ENCODE measurements around the gene VAMP4. TPM values are rescaled to one million over a fixed set of nuclear protein-coding genes. Genes with fewer than 3 reads are reported as not detected.

Gene VAMP4
- total and polyA plus RNA-seq, 10 of the 15 experiments (the other 5 are each of a cell fraction or from before 2014, with no cell fraction given): 0.90 to 7.9 (median 4.3) TPM

DNA sequence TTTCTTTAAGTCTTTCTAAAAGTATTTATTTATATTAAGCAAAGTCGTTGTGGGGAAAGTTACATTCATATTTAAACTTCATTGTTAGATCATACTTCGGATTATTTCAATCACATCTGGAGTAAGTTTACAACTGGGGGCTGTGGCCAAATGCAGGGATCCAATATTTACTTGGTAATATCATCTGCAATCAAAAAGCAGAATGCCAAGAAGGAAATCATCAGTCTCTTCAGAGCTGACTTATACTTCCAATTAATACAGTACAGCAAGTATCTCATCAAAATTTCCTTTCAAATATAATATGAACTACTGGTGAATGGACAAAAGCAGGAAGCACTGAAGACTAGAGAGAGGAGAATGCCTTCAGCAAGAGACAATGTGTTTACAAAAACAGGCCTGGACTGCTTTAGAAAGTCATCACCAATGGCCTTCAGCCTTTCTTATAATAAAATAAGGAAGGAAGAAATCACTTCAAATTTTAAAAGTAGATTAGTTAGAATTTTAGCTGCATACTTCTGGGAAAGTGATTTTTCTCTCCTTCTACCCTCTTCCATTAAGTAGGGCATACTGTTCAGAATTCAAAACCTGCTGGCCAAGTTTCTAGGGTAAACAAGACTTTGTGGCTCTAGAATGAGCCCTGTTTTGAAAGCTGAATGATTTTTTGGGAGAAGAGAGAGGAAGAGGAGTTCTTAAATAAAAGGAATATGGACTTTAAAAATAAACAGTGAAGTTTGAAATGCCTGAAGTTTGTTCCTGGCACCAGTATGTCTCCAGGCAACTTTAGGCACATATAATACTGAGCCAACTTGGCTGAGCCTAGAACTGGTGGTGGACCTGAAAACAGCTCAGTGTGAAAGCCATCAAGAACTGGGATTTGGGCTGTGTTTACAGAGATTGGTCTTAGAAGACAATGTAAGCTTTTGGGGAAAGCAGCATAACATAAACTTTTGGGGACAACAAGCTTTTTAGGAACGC, 67.1 kb downstream of the VAMP4 start:
- H3K4me3 ChIP-seq: no peak overlapping the region
- no peaks in the 10 kb centered on the region for H3K36me3 ChIP-seq (ENCODE audit: control insufficient read depth in 2 of 2, insufficient read depth in 2 of 2, low read length in 1 of 2)
- ATAC-seq (no peak), DNase-seq (ENCODE audit: low read depth, low spot score) (no peak), FAIRE-seq (no peak)
- H3K79me2 ChIP-seq (ENCODE audit: control insufficient read depth, insufficient read depth, low read length): no peaks in the 10 kb centered on the region
- H2AFZ ChIP-seq (ENCODE audit: control insufficient read depth, low read depth, low read length): no peak overlapping the region
- no peaks in the 10 kb centered on the region for H4K20me1 ChIP-seq (ENCODE audit: control insufficient read depth, insufficient read depth)
- WGBS (ENCODE audit: insufficient coverage, insufficient replicate concordance, low lambda C conversion rate, missing lambda C conversion rate): 29% methylated on average over 3 of the region's 3 CpGs
- BruUV-seq (replicated peaks): no TSS peak
- no peak overlapping the region for H3K4me2 ChIP-seq (ENCODE audit: control insufficient read depth, insufficient read depth)
- ChIA-PET SMC1A (ENCODE audit: uncharacterized antibody, unreplicated experiment) (interaction anchor here (1.3 kb wide), 1 partner anchor 30 kb away, joined by 3 read pairs; no protein-coding TSS in a partner anchor), RAD21 (ENCODE audit: unreplicated experiment) (no interaction called here), POLR2A (no interaction called here), CTCF (interaction anchor here (0.6 to 3.8 kb wide), 2 partner anchors 13 to 30 kb away, joined by 3 to 15 read pairs; no protein-coding TSS in a partner anchor)
- H3K9ac ChIP-seq (ENCODE audit: control insufficient read depth, insufficient read depth, low read length): no peak overlapping the region
- intact Hi-C loops (cut with micrococcal nuclease; ENCODE audit: unreplicated experiment) (no loop called here), in situ Hi-C loops (cut with MboI) (no loop called here)
- TF ChIP-seq, protein P1, sequence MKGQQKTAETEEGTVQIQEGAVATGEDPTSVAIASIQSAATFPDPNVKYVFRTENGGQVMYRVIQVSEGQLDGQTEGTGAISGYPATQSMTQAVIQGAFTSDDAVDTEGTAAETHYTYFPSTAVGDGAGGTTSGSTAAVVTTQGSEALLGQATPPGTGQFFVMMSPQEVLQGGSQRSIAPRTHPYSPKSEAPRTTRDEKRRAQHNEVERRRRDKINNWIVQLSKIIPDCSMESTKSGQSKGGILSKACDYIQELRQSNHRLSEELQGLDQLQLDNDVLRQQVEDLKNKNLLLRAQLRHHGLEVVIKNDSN (IDR thresholded peaks at IDR 0.05; ENCODE audit: borderline replicate concordance, extremely low read length, insufficient read depth, low read depth, low read length): no peak
- TF ChIP-seq ZNF274 (IDR thresholded peaks at IDR 0.05; ENCODE audit: insufficient read depth, insufficient read length): no peak
- no peak for TF ChIP-seq SREBF2 (IDR thresholded peaks at IDR 0.05; ENCODE audit: low read length)
- TF ChIP-seq MXI1 (IDR thresholded peaks at IDR 0.05; ENCODE audit: low read depth, low read length): no peak
- TF ChIP-seq TARDBP (IDR thresholded peaks at IDR 0.05; ENCODE audit: borderline replicate concordance): no peak
- no peak for TF ChIP-seq EZH2 (IDR thresholded peaks at IDR 0.05; ENCODE audit: borderline replicate concordance, control insufficient read depth, low read depth, low read length)
- H3K27ac ChIP-seq (ENCODE audit: control insufficient read depth, insufficient read depth): no peak overlapping the region
- no peaks in the 10 kb centered on the region; a peak in 1 of 4 replicates for H3K27me3 ChIP-seq (replicated peaks in 1 of 2; ENCODE audit: control insufficient read depth in 2 of 2, insufficient read depth in 2 of 2, low read length in 1 of 2)
- no peaks in the 10 kb centered on the region for H3K4me1 ChIP-seq (ENCODE audit: control insufficient read depth, insufficient read depth, low read length)
- H3K9me3 ChIP-seq (replicated peaks; ENCODE audit: control insufficient read depth, insufficient read depth, low read length): no peaks in the 10 kb centered on the region
